Dendritic cell treated with granulocyte-macrophage colony-stimulating factor and Interleukin-4, amounts not matched to agents 40 ng/mL and 50 ng/mL, for 4 days (primary cell): ENCODE measurements around the gene FBXW4.

Source experiments
- H3K27ac Mint-ChIP-seq: one replicate; pipeline ENCODE4 v1.8.0; 2022; ENCODE audit warnings: mild to moderate bottlenecking, mixed read lengths
- H3K27me3 Mint-ChIP-seq: one replicate; pipeline ENCODE4 v1.8.0; 2022; ENCODE audit warnings: mild to moderate bottlenecking, mixed read lengths
- H3K36me3 Mint-ChIP-seq: one replicate; pipeline ENCODE4 v1.8.0; 2022; ENCODE audit warnings: low read depth, mixed read lengths
- H3K4me1 Mint-ChIP-seq: one replicate; pipeline ENCODE4 v1.8.0; 2022; ENCODE audit warnings: low read depth, mixed read lengths
- H3K4me3 Mint-ChIP-seq: one replicate; pipeline ENCODE4 v1.8.0; 2022; ENCODE audit warnings: mild to moderate bottlenecking, moderate library complexity, mixed read lengths
- H3K9me3 Mint-ChIP-seq: one replicate; pipeline ENCODE4 v1.8.0; 2022; ENCODE audit warnings: mixed read lengths
- intact Hi-C: fragments of 100-400 bp; cut with micrococcal nuclease; formaldehyde crosslinking; loops from one replicate; pipeline ENCODE4 v1.15.0; 2022

The FBXW4 gene

GRCh38 chr10:101686133-101686925 is 8.6 kb downstream of the FBXW4 start:
- Mint-ChIP-seq H3K4me3 (no peak overlapping the region), H3K4me1 (peaks cover 29% of the 10 kb centered on the region), H3K27me3 (no peaks in the 10 kb centered on the region), H3K9me3 (no peaks in the 10 kb centered on the region), H3K27ac (no peak overlapping the region), H3K36me3 (peaks cover 19% of the 10 kb centered on the region)
- intact Hi-C loops, result no loop called here

DNA sequence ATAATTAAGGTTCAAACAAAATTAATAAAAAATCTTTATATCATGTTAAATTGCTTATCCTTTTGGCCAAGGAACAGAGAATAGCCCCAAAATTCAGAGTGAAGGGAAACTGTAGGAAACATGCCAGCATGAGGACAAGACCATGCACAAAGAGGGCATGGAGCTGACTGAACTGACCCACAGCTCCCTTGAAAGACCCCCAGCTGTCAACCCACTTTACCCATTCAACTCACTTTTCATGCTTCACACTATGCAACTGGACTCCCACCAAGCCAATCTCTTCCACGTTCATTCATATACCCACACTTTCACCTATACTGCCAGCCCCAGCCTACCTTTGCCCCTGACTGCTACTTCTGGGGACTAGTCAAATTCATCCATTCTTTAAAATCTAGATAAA is 10.2 kb downstream of the FBXW4 start:
- H3K4me3 Mint-ChIP-seq, result no peak overlapping the region
- H3K27ac Mint-ChIP-seq, result no peak overlapping the region
- H3K36me3 Mint-ChIP-seq, result peaks cover 19% of the 10 kb centered on the region
- H3K4me1 Mint-ChIP-seq, result peaks cover 21% of the 10 kb centered on the region
- no peaks in the 10 kb centered on the region for H3K27me3 Mint-ChIP-seq
- no peaks in the 10 kb centered on the region for H3K9me3 Mint-ChIP-seq
- intact Hi-C loops, result no loop called here

- Mint-ChIP-seq H3K27ac (peak overlapping the region; percentile 10), H3K27me3 (no peaks in the 10 kb centered on the region), H3K4me1 (peaks cover 21% of the 10 kb centered on the region), H3K36me3 (peaks cover 18% of the 10 kb centered on the region), H3K4me3 (no peak overlapping the region), H3K9me3 (no peaks in the 10 kb centered on the region)
- intact Hi-C loops, result no loop called here
These were observed 11.7 kb downstream of the FBXW4 start for GRCh38 chr10:101683276-101683675.

GRCh38 chr10:101682172-101682825 is 12.7 kb downstream of the FBXW4 start:
- H3K27me3 Mint-ChIP-seq, result no peaks in the 10 kb centered on the region

GRCh38 chr10:101676565-101676964 is 18.4 kb downstream of the FBXW4 start:
- H3K27ac Mint-ChIP-seq, result no peak overlapping the region
- H3K4me3 Mint-ChIP-seq, result no peak overlapping the region
- intact Hi-C loops, result no loop called here
- peaks cover 54% of the 10 kb centered on the region for H3K36me3 Mint-ChIP-seq
- no peaks in the 10 kb centered on the region for H3K9me3 Mint-ChIP-seq
- H3K27me3 Mint-ChIP-seq, result no peaks in the 10 kb centered on the region
- no peaks in the 10 kb centered on the region for H3K4me1 Mint-ChIP-seq

More at GRCh38 chr10:101682172-101682825, 12.7 kb downstream of the FBXW4 start:
- Mint-ChIP-seq H3K27ac (no peak overlapping the region), H3K4me3 (peak overlapping the region; percentile 4), H3K9me3 (no peaks in the 10 kb centered on the region), H3K4me1 (peaks cover 16% of the 10 kb centered on the region), H3K36me3 (peaks cover 10% of the 10 kb centered on the region)
- intact Hi-C loops, result no loop called here

DNA sequence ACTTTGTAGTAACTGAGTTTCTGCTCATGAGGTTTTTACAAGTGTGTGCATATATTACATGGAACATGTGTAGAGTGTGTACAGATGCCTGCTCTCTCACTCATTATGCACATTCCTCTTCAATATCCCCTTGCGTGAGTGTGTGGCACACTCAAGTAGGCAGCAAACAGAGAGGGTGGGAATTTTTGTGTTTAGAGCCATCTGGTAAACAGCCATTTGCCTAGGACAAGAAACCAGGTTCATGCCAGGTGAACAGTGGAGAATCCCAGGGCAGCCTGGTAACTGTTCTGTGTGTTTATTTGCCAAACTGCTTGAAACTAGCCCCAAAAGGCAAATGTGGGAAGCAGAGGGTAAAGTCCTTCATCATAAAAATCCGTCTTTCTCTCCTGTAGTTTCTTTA is 19.9 kb downstream of the FBXW4 start:
- Mint-ChIP-seq H3K4me3 (no peak overlapping the region), H3K9me3 (no peaks in the 10 kb centered on the region), H3K4me1 (no peaks in the 10 kb centered on the region), H3K27me3 (no peaks in the 10 kb centered on the region), H3K27ac (no peak overlapping the region), H3K36me3 (peaks cover 69% of the 10 kb centered on the region)
- intact Hi-C loops, result no loop called here

GRCh38 chr10:101672536-101672935 is 22.4 kb downstream of the FBXW4 start:
- intact Hi-C loops, result no loop called here
- no peaks in the 10 kb centered on the region for H3K9me3 Mint-ChIP-seq
- no peak overlapping the region for H3K27ac Mint-ChIP-seq
- no peak overlapping the region for H3K4me3 Mint-ChIP-seq
- H3K27me3 Mint-ChIP-seq, result no peaks in the 10 kb centered on the region
- H3K36me3 Mint-ChIP-seq, result peaks cover 94% of the 10 kb centered on the region
- no peaks in the 10 kb centered on the region for H3K4me1 Mint-ChIP-seq

DNA sequence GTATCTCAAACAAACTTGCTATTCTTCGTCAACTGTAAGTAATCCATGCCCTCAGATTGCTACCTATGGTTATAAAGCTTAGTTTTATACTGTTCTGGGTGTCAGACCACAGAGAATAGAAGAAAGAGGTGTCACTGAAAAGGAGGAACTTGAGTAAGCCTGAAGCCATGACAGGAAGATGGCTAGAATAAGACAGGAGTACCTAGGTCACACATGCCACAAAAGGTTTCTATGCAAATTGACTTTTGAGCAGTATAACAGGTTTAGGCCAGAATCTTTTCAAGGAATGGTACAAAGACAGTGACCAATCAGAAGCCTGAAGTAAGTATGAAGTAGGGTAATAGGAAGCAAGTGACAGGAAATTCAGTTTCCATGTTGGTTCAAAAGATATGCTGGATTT is 23.5 kb downstream of the FBXW4 start:
- Mint-ChIP-seq H3K4me1 (no peaks in the 10 kb centered on the region), H3K4me3 (no peak overlapping the region), H3K27me3 (no peaks in the 10 kb centered on the region), H3K36me3 (peaks cover 92% of the 10 kb centered on the region), H3K9me3 (no peaks in the 10 kb centered on the region), H3K27ac (no peak overlapping the region)
- intact Hi-C loops, result no loop called here

- H3K36me3 Mint-ChIP-seq, result peaks cover 94% of the 10 kb centered on the region
- no peaks in the 10 kb centered on the region for H3K4me1 Mint-ChIP-seq
- H3K4me3 Mint-ChIP-seq, result no peak overlapping the region
- intact Hi-C loops, result no loop called here
- H3K9me3 Mint-ChIP-seq, result no peaks in the 10 kb centered on the region
- no peak overlapping the region for H3K27ac Mint-ChIP-seq
- H3K27me3 Mint-ChIP-seq, result no peaks in the 10 kb centered on the region
These were observed 24.3 kb downstream of the FBXW4 start for GRCh38 chr10:101670635-101671034.

- Mint-ChIP-seq H3K36me3 (peaks cover 97% of the 10 kb centered on the region), H3K27me3 (no peaks in the 10 kb centered on the region), H3K4me3 (no peak overlapping the region), H3K4me1 (no peaks in the 10 kb centered on the region), H3K9me3 (no peaks in the 10 kb centered on the region), H3K27ac (no peak overlapping the region)
- intact Hi-C loops, result no loop called here
These were observed 25.8 kb downstream of the FBXW4 start for GRCh38 chr10:101669181-101669580.

GRCh38 chr10:101668566-101668965 is 26.4 kb downstream of the FBXW4 start:
- intact Hi-C loops, result no loop called here
- no peak overlapping the region for H3K4me3 Mint-ChIP-seq
- peaks cover 97% of the 10 kb centered on the region for H3K36me3 Mint-ChIP-seq
- H3K27me3 Mint-ChIP-seq, result no peaks in the 10 kb centered on the region
- no peaks in the 10 kb centered on the region for H3K4me1 Mint-ChIP-seq
- no peak overlapping the region for H3K27ac Mint-ChIP-seq
- H3K9me3 Mint-ChIP-seq, result no peaks in the 10 kb centered on the region

- Mint-ChIP-seq H3K27ac (no peak overlapping the region), H3K36me3 (peaks cover 96% of the 10 kb centered on the region), H3K27me3 (no peaks in the 10 kb centered on the region), H3K4me3 (no peak overlapping the region), H3K9me3 (no peaks in the 10 kb centered on the region), H3K4me1 (no peaks in the 10 kb centered on the region)
- intact Hi-C loops, result no loop called here
These were observed 28.9 kb downstream of the FBXW4 start for GRCh38 chr10:101666083-101666482.

GRCh38 chr10:101663097-101663496 is 31.9 kb downstream of the FBXW4 start:
- Mint-ChIP-seq H3K27ac (no peak overlapping the region), H3K36me3 (peaks cover 96% of the 10 kb centered on the region), H3K9me3 (no peaks in the 10 kb centered on the region), H3K27me3 (no peaks in the 10 kb centered on the region), H3K4me1 (no peaks in the 10 kb centered on the region), H3K4me3 (no peak overlapping the region)
- intact Hi-C loops, result no loop called here

GRCh38 chr10:101660256-101660655 is 34.7 kb downstream of the FBXW4 start:
- Mint-ChIP-seq H3K4me1 (no peaks in the 10 kb centered on the region), H3K4me3 (no peak overlapping the region), H3K9me3 (no peaks in the 10 kb centered on the region), H3K27me3 (no peaks in the 10 kb centered on the region), H3K36me3 (peaks cover 98% of the 10 kb centered on the region), H3K27ac (no peak overlapping the region)
- intact Hi-C loops, result no loop called here
